K562 (cell line): ENCODE data around the gene HSPA1L. TPM values are rescaled to one million over a fixed set of nuclear protein-coding genes. Genes with fewer than 3 reads are reported as not detected.

ENCODE experiments used
- CBX1 ChIP-seq: sonication (generic); IDR thresholded peaks from 2 replicates; pipeline ENCODE4 v1.6.1; 2016; ENCODE audit warnings: antibody characterized with exemption, low read depth, mild to moderate bottlenecking
- CBX5 ChIP-seq: IDR thresholded peaks from 2 replicates; pipeline ENCODE4 v1.6.1; 2014; ENCODE audit warnings: low read depth, borderline replicate concordance
- CCAR2 ChIP-seq: fragments of 200-400 bp; formaldehyde crosslinking; IDR thresholded peaks from 2 replicates; pipeline ENCODE4 v1.6.1; 2017; ENCODE audit warnings: mild to moderate bottlenecking, low read depth, low read length
- HDAC6 ChIP-seq: IDR thresholded peaks from 2 replicates; pipeline ENCODE4 v1.6.1; 2012; ENCODE audit warnings: low read depth, mild to moderate bottlenecking, control low read depth, inconsistent platforms, low read length, moderate library complexity
- HES1 ChIP-seq: fragments of 450-650 bp; IDR thresholded peaks from 2 replicates; pipeline ENCODE4 v1.6.1; 2016; ENCODE audit warnings: low read depth, mild to moderate bottlenecking, moderate library complexity
- KHSRP ChIP-seq: fragments of 450-650 bp; IDR thresholded peaks from 2 replicates; pipeline ENCODE4 v1.6.1; 2017
- OTX1 ChIP-seq: fragments of 450-650 bp; formaldehyde crosslinking; IDR thresholded peaks from 2 replicates; pipeline ENCODE4 v1.4.0; 2022; ENCODE audit warnings: mild to moderate bottlenecking
- PHB ChIP-seq: fragments of 250-450 bp; sonication (Bioruptor Pico); IDR thresholded peaks from 2 replicates; pipeline ENCODE4 v1.5.0; 2021
- PHF21A ChIP-seq: fragments of 450-650 bp; IDR thresholded peaks from 2 replicates; pipeline ENCODE4 v1.6.1; 2017; ENCODE audit warnings: low read depth, borderline replicate concordance
- PKNOX1 ChIP-seq: fragments of 450-650 bp; IDR thresholded peaks from 2 replicates; pipeline ENCODE4 v1.6.1; 2016
- RFX1 ChIP-seq: fragments of 450-650 bp; IDR thresholded peaks from 2 replicates; pipeline ENCODE4 v1.6.1; 2016; ENCODE audit warnings: mild to moderate bottlenecking, moderate library complexity
- RFX7 ChIP-seq: fragments of 250-450 bp; sonication (Bioruptor Pico); IDR thresholded peaks from 2 replicates; pipeline ENCODE4 v1.5.1; 2021; ENCODE audit warnings: mild to moderate bottlenecking
- SOX6 ChIP-seq: fragments of 450-650 bp; IDR thresholded peaks from 2 replicates; pipeline ENCODE4 v1.6.1; 2014; ENCODE audit warnings: mild to moderate bottlenecking
- TAL1 ChIP-seq: fragments of 450-650 bp; IDR thresholded peaks from 2 replicates; pipeline ENCODE4 v1.6.1; 2016; ENCODE audit warnings: mild to moderate bottlenecking
- USF2 ChIP-seq: sonication (generic); formaldehyde crosslinking; IDR thresholded peaks from 2 replicates; pipeline ENCODE4 v1.5.0; 2020; ENCODE audit warnings: missing genetic modification reagents
- ZBTB33 ChIP-seq: sonication (generic); formaldehyde crosslinking; IDR thresholded peaks from 2 replicates; pipeline ENCODE4 v1.8.1; 2023; ENCODE audit warnings: mild to moderate bottlenecking, missing genetic modification reagents
- ZNF398 ChIP-seq: fragments of 250-450 bp; sonication (Bioruptor Pico); IDR thresholded peaks from 2 replicates; pipeline ENCODE4 v1.8.0; 2021; ENCODE audit warnings: moderate library complexity, mild to moderate bottlenecking, inconsistent platforms
- polyA plus RNA-seq, 8 experiments: library from polyadenylated mRNA; depleted of rRNA in 4 of 8; stranded (reverse) in 5 of 8; unstranded in 3 of 8; fragments of >200 nt; fragmentation: Nextera tagmentation in 2 of 8; fragmentation: Illumina TruSeq in 1 of 8; extraction: Ambion mirVana in 2 of 8; extraction: Trizol in 1 of 8; gene quantifications; 2 replicates each; pipeline versions ENCODE4 v1.2.1 to v1.2.3, GENCODE V29; 2011 to 2014; ENCODE audit warnings: inconsistent platforms in 1 of 8, missing spikeins in 1 of 8
- total RNA-seq, 7 experiments: library from RNA; depleted of rRNA in 6 of 7; stranded (reverse); fragments of >200 nt in 6 of 7; fragmentation: Illumina TruSeq in 2 of 7; extraction: Trizol in 2 of 7; gene quantifications; 2 replicates each; pipeline versions ENCODE4 v1.2.1 to v1.2.3, GENCODE V29; 2011 to 2021; ENCODE audit warnings: low replicate concordance in 1 of 7
- TF ChIP-seq, protein P1 (sequence below): fragments of 450-650 bp; formaldehyde crosslinking; conservative IDR thresholded peaks from 2 replicates; pipeline ENCODE4 v1.4.0; 2022; ENCODE audit warnings: mild to moderate bottlenecking, missing genetic modification characterization
- TF ChIP-seq, protein P2 (sequence below): sonication (generic); formaldehyde crosslinking; IDR thresholded peaks from 2 replicates; pipeline ENCODE4 v1.8.0; 2023; ENCODE audit warnings: mild to moderate bottlenecking, missing genetic modification reagents

The HSPA1L gene
- total and polyA plus RNA-seq, 9 of the 15 experiments (the other 6 are each of a cell fraction or from before 2014, with no cell fraction given) = 0.14 to 2.1 (median 1.3) TPM

DNA sequence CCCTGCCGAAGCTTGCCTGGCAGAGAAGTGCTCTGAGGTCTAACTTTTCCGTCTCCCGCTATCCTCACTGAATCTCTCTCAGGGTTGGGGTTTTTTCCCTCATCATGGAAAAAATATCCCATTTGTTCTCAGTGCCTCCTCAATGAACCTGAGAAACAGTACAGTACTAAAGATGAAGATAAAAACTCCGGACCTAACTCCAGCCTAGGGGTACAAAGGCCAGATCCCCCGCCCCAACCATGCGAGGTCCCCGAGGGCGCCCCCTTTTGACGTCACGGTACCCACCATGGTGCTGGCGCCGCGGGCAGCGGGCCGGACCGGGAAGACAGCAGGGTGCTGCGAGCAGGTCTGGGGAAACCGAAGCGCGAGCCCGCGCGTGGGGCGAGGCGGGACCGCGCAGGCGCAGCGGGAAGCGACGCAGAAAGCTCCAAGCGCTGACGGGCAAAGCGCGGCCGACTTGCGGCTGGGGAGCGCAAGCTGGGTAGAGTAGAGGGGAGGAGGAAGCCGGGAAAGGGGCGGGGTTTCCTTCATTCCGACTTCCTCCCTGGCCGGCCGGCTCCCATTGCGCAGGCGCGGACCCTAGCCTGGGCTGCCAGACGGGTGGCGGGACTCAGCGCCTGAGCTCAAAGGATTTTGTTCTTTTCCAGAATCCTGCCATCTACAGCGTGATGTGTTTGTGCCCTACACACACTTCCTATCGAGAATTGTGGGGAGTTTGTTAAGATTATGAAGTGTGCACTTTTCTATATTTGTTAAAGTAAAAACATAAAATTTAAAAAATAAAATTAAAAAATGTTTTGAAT, 8.4 kb downstream of the HSPA1L start, which contains the start of gene LSM2 (continued):
- peak; percentile 83 for TF ChIP-seq ZBTB33 (CRISPR knock-in tag)
- peak; percentile 55; the same call in 1 of the 2 replicates for TF ChIP-seq SOX6
- TF ChIP-seq ZNF398 (CRISPR knock-in tag) = no peak
- TF ChIP-seq HDAC6 = no peak
- peak; percentile 29; the same call in 1 of the 2 replicates for TF ChIP-seq PKNOX1
- peak; percentile 71; the same call in 1 of the 2 replicates for TF ChIP-seq KHSRP
- TF ChIP-seq USF2 = no peak
- peak; percentile 18; the same call in 1 of the 2 replicates for TF ChIP-seq TAL1
- TF ChIP-seq CCAR2 = no peak
- TF ChIP-seq OTX1 (CRISPR knock-in tag) = no peak; the same call in 1 of the 2 replicates
- TF ChIP-seq RFX1 = no peak
- peak; percentile 91; the same call in 1 of the 2 replicates for TF ChIP-seq CBX1
- peak; percentile 23; the same call in 1 of the 2 replicates for TF ChIP-seq HES1
- TF ChIP-seq RFX7 = peak; percentile 69; the same call in 1 of the 2 replicates
- TF ChIP-seq, protein P1, sequence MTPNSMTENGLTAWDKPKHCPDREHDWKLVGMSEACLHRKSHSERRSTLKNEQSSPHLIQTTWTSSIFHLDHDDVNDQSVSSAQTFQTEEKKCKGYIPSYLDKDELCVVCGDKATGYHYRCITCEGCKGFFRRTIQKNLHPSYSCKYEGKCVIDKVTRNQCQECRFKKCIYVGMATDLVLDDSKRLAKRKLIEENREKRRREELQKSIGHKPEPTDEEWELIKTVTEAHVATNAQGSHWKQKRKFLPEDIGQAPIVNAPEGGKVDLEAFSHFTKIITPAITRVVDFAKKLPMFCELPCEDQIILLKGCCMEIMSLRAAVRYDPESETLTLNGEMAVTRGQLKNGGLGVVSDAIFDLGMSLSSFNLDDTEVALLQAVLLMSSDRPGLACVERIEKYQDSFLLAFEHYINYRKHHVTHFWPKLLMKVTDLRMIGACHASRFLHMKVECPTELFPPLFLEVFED (CRISPR knock-in tag) = 0 out of 2 replicates have a peak, but pooled peaks have one; percentile 14
- TF ChIP-seq, protein P2, sequence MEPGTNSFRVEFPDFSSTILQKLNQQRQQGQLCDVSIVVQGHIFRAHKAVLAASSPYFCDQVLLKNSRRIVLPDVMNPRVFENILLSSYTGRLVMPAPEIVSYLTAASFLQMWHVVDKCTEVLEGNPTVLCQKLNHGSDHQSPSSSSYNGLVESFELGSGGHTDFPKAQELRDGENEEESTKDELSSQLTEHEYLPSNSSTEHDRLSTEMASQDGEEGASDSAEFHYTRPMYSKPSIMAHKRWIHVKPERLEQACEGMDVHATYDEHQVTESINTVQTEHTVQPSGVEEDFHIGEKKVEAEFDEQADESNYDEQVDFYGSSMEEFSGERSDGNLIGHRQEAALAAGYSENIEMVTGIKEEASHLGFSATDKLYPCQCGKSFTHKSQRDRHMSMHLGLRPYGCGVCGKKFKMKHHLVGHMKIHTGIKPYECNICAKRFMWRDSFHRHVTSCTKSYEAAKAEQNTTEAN (CRISPR knock-in tag) = peak; percentile 89
- peak; percentile 83; the same call in 1 of the 2 replicates for TF ChIP-seq PHB (CRISPR knock-in tag)
- TF ChIP-seq PHF21A = peak; percentile 93
- TF ChIP-seq CBX5 = no peak
